D721Med (cell line): ENCODE data around the gene RHBDD3.

Experiments
- DNase-seq: peaks from one replicate; pipeline ENCODE4 v3.0.0; 2011; ENCODE audit warnings: low spot score; ENCODE audit not compliant: insufficient read length
- FAIRE-seq: peaks from 2 replicates; lab custom pipeline; 2011; peaks lifted over from hg19 to GRCh38; lab: Jason Lieb, UNC
- CTCF ChIP-seq: IDR thresholded peaks from 2 replicates; pipeline ENCODE4 v1.5.1; 2012; ENCODE audit warnings: mild to moderate bottlenecking, control low read depth; ENCODE audit not compliant: insufficient read depth; ENCODE audit errors: missing control alignments

Gene RHBDD3

GRCh38 chr22:29214232-29214631, 53.5 kb downstream of the RHBDD3 start:
- TF ChIP-seq CTCF = no peak
- no peak for FAIRE-seq

GRCh38 chr22:29213493-29213892, 54.3 kb downstream of the RHBDD3 start:
- FAIRE-seq (no peak), DNase-seq (no peak)
- no peak for TF ChIP-seq CTCF

More at GRCh38 chr22:29214232-29214631, 53.5 kb downstream of the RHBDD3 start:
- DNase-seq = no peak

GRCh38 chr22:29212743-29213142, 55.0 kb downstream of the RHBDD3 start:
- FAIRE-seq = no peak
- no peak for DNase-seq
- no peak for TF ChIP-seq CTCF

GRCh38 chr22:29211466-29211865, 56.3 kb downstream of the RHBDD3 start:
- no peak for TF ChIP-seq CTCF
- DNase-seq = no peak
- FAIRE-seq = no peak

GRCh38 chr22:29211066-29211465, 56.7 kb downstream of the RHBDD3 start:
- FAIRE-seq (no peak), DNase-seq (no peak)
- no peak for TF ChIP-seq CTCF
